Activated CD4-positive, alpha-beta T cell treated with anti-CD3 and anti-CD28 coated beads, Interleukin-2, amount 50 U/mL, for 48 hours (primary cell): ENCODE data around the gene GFOD2.
"Not testable (repeated sequence)": the region's sequence is repeated elsewhere in the genome, so short reads cannot be mapped to it uniquely, and the experiment has no call there.

Experiments used
- DNase-seq, 2 experiments: peaks; one replicate each; pipeline ENCODE4 v3.0.0-alpha.2; 2020

Gene GFOD2

GRCh38 chr16:67701420-67701819 is 17.7 kb downstream of the GFOD2 start:
- DNase-seq, result no peak

- no peak for DNase-seq
These were observed 19.9 kb downstream of the GFOD2 start for GRCh38 chr16:67699265-67699664.

DNA sequence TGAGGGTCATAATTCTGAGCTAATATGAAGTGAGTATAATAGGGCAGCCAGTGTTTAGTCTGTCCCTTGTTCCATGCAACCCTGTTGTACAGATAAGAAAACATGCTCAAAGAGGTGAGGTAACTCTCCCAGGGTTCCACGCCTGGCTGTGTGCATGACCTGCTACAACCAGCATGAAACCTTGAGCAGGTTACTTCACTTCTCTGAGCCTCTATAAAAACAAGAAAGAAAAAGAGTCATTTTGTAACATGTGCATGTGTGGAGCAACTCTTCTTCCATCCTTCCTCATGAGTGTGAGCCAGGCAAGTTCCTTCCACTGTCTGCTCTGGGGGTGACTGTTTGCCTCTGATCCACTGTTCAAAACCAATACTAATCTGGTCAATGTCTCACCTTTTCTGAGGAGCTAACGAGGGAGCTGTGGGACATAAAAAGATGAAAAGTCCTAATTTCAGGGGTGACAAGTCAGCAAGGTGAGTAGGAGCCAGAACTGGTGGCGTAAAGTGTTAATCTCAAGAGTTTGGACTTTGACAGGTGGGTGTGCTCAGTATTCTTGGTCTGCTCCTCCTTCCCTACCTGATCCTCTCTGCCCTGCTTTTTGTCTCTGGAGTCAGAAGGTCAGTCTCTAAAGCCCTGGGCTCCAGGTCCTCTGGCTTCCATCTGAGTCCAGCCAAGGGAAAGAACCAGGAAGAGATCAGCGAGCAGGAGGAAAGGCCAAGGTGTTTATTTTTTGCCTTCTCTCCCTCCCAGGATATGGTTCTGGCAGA is 21.5 kb downstream of the GFOD2 start:
- no peak for DNase-seq

DNA sequence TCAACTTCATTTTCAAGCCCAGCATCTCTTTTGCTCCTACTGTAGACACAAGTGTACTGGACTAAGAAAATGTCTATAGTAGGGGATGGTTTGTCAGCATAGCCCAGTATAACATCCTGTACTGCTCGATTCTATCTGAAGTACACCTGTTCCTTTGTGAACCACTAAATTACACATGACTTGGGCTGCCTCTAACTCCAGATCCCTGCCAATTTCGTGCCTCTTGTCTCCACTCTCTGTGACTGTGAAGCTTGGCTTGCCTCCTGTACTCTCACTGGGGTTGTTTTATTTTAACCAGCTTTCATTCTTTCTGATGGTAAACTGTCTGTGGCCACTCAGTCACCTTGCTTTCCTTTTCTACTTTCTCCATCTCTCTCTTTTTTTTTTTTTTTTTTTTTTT is 24.5 kb downstream of the GFOD2 start:
- no peak for DNase-seq

- not testable (repeated sequence) for DNase-seq
These were observed 25.4 kb downstream of the GFOD2 start for GRCh38 chr16:67693517-67694285.

DNA sequence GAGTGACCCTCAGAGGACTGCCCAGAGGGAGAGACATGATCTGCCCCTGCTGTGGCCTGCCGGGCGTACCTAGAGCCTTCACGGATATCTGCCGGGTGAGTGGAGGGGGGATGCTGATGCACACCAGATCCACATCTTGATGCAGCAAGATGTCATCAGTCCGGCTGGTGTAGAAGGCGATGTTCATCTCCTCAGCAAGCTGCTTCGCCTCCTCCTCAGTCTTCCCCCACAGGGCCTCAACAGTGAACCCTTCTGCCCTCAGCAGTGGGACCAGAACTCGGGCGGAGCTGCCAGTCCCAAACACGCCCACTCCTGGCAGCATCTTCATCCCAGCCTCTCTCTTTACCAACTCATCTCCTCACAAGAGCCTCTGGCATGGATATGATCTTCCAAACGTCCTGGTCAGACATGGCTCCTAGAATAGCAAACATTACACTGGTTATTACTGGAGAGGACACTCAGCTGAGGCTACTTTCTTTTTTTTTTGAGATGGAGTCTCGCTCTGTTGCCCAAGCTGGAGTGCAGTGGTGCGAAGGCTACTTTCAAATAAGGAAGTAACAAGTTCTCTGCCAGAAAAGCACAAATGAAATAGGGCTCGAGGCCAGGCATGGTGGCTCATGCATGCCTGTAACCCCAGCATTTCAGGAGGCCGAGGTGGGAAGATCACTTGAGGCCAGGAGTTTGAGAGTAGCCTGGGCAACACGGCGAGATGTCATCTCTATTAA is 33.6 kb downstream of the GFOD2 start:
- DNase-seq, result no peak

GRCh38 chr16:67683767-67684166 is 35.3 kb downstream of the GFOD2 start:
- DNase-seq, result no peak

- no peak for DNase-seq
These were observed 38.9 kb downstream of the GFOD2 start for GRCh38 chr16:67679935-67680897.

DNA sequence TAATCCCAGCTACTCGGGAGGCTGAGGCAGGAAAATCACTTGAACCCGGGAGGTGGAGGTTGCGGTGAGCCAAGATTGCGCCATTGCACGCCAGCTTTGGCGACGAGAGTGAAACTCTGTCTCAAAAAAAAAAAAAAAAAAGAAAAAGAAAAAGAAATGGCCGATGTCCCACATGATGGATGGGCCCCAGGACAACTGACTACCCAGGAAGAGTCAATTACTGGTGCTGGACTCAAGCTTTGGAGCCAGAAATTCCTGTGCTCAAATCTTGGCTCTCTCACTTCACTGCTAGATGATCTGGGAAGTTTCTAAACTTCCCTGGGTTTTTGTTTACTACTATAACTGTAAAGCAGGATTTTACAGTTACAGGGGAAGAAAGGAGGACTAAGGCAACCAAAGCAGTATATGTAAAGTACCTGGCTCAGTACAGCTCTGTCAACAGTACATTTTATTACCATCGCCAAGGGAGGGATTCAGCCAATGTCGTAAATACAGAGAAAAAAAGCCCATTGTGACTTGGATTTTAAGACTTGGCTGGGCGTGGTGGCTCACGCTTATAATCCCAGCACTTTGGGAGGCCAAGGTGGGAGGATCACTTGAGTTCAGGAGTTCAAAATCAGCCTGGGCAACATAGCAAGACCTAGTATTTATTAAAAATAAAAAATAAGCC is 40.6 kb downstream of the GFOD2 start:
- DNase-seq, result no peak

DNA sequence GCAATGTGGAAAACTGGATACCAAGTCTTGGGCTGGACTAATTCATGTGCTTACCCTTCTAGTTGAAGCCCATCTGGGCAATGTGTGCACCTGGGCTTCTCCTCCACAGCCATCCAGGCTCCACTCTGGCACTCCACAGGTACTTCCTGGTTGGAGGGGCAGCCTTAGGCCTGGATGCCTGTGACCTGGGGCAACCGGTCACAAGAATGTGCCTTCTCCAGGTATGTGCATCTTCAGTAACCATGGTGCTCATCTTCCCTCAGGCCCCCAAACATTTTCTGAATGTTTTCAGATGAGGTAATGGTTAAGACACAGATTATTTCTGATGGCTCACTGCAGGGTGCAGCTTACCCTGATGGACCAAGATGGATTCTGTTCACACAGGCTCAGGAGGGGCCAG is 41.4 kb downstream of the GFOD2 start:
- no peak for DNase-seq

DNA sequence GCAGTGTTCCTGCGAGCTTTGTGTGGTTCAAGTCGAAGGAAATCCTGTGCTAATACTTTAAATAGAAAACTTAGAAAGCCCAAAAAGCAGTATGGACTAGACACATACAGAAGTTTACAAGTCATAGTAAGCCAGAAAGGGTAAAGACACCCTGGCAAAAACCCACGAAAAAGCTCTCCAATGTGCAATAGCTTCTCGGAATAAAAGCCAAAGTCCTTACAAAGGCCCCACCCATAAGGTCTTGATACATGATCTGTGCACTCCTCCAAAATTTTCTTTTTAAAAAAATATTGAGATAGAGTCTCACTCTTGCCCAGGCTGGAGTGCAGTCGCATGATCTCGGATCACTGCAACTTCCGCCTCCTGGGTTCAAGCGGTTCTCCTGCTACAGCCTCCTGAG is 42.2 kb downstream of the GFOD2 start:
- DNase-seq, result no peak

DNA sequence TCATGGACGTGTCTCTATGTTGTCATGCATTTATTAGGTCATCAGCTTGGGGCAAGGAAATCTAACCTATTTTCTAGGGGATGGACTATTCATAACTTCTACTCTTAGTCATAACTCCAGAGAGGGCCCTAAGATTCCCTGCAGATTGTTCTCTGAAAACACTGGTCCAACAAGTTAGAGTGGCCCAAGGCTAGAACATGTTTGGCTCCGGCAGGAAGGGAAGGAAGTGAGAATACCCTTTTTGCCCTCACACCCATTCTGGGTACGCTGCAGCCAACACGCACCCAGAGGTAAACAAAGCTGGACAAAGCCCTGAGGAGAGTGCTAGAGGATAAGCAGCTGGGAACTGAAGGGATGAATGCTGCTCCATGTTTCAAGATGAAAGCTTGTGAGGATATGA is 42.6 kb downstream of the GFOD2 start:
- no peak for DNase-seq

DNA sequence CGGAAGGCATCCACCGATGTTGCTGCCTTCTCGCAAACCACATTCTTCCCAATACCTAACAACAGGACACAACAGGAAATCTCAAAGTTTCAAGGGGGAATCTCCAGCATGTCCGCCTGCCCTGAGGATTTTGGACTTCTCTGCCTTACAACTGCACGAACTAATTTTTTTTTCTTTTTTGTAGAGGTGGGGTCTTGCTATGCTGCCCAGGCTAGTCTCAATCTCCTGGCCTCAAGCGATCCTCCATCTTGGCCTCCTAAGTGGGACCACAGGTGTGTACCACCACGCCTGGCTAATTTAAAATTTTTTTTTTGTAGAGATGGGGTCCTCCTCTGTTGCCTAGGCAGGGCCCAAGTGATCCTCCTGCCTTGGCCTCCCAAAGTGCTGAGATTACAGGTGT is 43.1 kb downstream of the GFOD2 start:
- no peak for DNase-seq

GRCh38 chr16:67675579-67675935 is 43.6 kb downstream of the GFOD2 start:
- DNase-seq, result no peak

GRCh38 chr16:67674851-67675578 is 44.1 kb downstream of the GFOD2 start:
- no peak for DNase-seq

DNA sequence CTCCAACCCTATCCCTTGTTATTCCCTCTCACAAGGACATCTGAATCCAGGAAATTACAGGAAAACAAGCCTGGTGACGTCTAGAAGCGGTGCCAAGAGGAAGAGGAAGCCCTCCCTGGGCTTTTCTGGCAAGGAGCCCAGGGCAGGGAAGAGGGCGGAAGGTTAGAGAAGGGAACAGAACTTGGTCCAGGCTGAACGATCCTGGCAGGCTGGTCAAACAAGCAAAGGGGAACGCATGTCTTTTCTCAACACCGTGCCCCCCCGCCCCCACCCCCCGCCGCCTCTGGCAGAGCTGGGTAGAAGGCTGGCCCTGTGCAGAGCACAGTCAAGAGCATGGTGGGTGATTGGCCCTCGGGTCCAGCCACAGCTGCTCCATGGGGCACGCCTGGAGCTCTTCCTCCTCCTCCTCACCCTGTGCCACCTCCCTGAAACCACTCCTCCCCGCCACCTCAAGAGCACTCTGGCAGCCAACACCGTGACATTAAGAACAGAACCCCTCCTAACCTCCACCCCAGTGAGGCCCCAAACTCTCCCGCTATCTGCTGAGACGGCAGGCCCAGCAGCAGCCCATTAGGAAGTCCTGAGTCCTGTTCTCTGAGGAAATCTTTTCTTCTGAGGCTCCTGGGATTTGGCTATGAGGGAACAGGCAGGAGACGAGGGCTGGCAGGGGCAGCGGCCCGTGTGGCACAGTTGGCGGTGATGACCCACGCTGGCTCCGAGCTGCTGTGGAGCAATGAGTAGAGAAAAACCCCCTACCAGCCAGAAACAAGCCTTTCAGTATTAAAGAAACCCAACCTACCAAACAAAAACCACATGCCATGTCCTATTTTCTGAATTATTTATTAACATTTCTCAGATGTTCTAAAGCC is 45.2 kb downstream of the GFOD2 start:
- DNase-seq, result no peak

GRCh38 chr16:67672739-67673662 is 46.1 kb downstream of the GFOD2 start:
- DNase-seq, result peak; percentile 60 to 67

GRCh38 chr16:67672306-67672705 is 46.8 kb downstream of the GFOD2 start:
- no peak for DNase-seq

- DNase-seq, result no peak
These were observed 49.5 kb downstream of the GFOD2 start for GRCh38 chr16:67669499-67670101.
